ENCODE results near the gene CES1. TPM values are rescaled to one million over a fixed set of nuclear protein-coding genes. Genes with fewer than 3 reads are reported as not detected.

CES1 gene
- total and polyA plus RNA-seq, 2 of the 8 experiments (the other 6 are each of a cell fraction or from before 2014, with no cell fraction given) = 0.91 to 1.2 TPM

DNA sequence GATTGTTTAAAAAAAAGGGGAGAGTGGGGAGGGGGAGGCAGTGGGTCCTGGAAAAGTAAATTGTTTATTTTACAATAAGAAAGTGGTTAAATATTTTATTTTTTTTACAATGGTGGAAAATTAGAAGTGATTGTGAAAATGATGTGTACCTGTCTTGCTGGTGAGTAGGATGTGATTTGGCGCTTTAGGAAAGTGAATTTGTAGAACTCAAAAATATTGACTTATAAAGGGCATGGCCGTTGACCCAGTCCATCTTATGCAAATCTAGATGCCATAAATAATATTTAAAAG lies 10.2 kb upstream of the CES1 start:
- Histone ChIP-seq H2AK5ac (ENCODE audit: low read depth, low read length) (no peak overlapping the region), H3K27me3 (replicated peaks in 1 of 4; ENCODE audit: control insufficient read depth in 3 of 4, extremely low read depth in 1 of 4, insufficient read depth in 3 of 4, low read length in 3 of 4) (no peaks in the 10 kb centered on the region), H3K56ac (replicated peaks; ENCODE audit: insufficient read length, low read depth, low read length) (no peak overlapping the region), H3K9ac (replicated peaks in 1 of 4; ENCODE audit: extremely low read depth in 1 of 4, low read depth in 3 of 4, low read length in 3 of 4) (no peak overlapping the region), H3K18ac (ENCODE audit: extremely low read depth, low read length) (no peak overlapping the region), H3K9me3 (ENCODE audit: insufficient read depth in 2 of 2, low read depth in 1 of 2, low read length in 1 of 2) (no peaks in the 10 kb centered on the region), H3K27ac (ENCODE audit: low read depth, low read length) (no peak overlapping the region), H3K4me1 (replicated peaks in 1 of 4; ENCODE audit: control insufficient read depth in 3 of 4, insufficient read depth in 4 of 4, low read length in 3 of 4) (no peaks in the 10 kb centered on the region), H3K14ac (ENCODE audit: insufficient read length) (no peak overlapping the region), H3K23me2 (ENCODE audit: low read depth, low read length) (no peaks in the 10 kb centered on the region), H4K91ac (replicated peaks; ENCODE audit: insufficient read length, low read length) (no peak overlapping the region), H2BK5ac (ENCODE audit: low read depth, low read length) (no peak overlapping the region), H3K23ac (ENCODE audit: insufficient read length) (no peak overlapping the region), H3K4ac (replicated peaks; ENCODE audit: insufficient read length, low read depth, low read length) (no peak overlapping the region), H2BK120ac (replicated peaks; ENCODE audit: low read depth, low read length) (no peak overlapping the region), H4K5ac (ENCODE audit: insufficient read length, low read depth, low read length) (no peak overlapping the region), H3K79me2 (ENCODE audit: control insufficient read depth in 1 of 2, insufficient read depth in 2 of 2, low read length in 2 of 2) (no peaks in the 10 kb centered on the region), H3K4me2 (ENCODE audit: insufficient read depth in 1 of 2, low read depth in 2 of 2, low read length in 2 of 2) (no peak overlapping the region), H3K36me3 (ENCODE audit: control insufficient read depth in 2 of 4, insufficient read depth in 4 of 4, low read length in 3 of 4) (no peaks in the 10 kb centered on the region), H4K20me1 (replicated peaks in 1 of 2; ENCODE audit: control insufficient read depth in 1 of 2, insufficient read depth in 2 of 2, low read length in 2 of 2) (no peaks in the 10 kb centered on the region), H4K8ac (ENCODE audit: extremely low read depth, insufficient read depth, low read length) (no peak overlapping the region), H2BK12ac (ENCODE audit: low read depth, low read length) (no peak overlapping the region), H3K79me1 (ENCODE audit: low read depth, low read length) (no peaks in the 10 kb centered on the region), H2BK20ac (ENCODE audit: low read length) (no peak overlapping the region), H2AFZ (ENCODE audit: low read length) (no peak overlapping the region), H3K4me3 (ENCODE audit: extremely low read depth in 1 of 4, insufficient read depth in 2 of 4, low read depth in 3 of 4, low read length in 4 of 4) (no peak overlapping the region), H2BK15ac (ENCODE audit: low read length) (no peak overlapping the region)
- ChIA-PET CTCF (ENCODE audit: partially characterized antibody) (interaction anchor here (1.0 to 4.4 kb wide), 2 partner anchors 137 to 378 kb away, joined by 4 to 27 read pairs; no protein-coding TSS in a partner anchor), POLR2A (ENCODE audit: partially characterized antibody) (no interaction called here)
- WGBS, 2 experiments (ENCODE audit: extremely low coverage in 1 of 2, insufficient coverage in 1 of 2, insufficient read length in 1 of 2, insufficient replicate concordance in 2 of 2, low coverage in 1 of 2, low lambda C conversion rate in 2 of 2, missing lambda C conversion rate in 1 of 2) = 57% methylated on average over 2 of the region's 2 CpGs; no CpG with 5 or more reads in 1 of the 2 experiments
- no peak for DNase-seq (ENCODE audit: low read depth in 1 of 2, low spot score in 2 of 2)
- no peak for FAIRE-seq
- TF ChIP-seq SIX5 (IDR thresholded peaks at IDR 0.05; ENCODE audit: low read depth, low read length) (no peak), HDAC2 (IDR thresholded peaks at IDR 0.05; ENCODE audit: borderline replicate concordance in 1 of 2, low read depth in 2 of 2, low read length in 2 of 2) (no peak), NANOG (IDR thresholded peaks at IDR 0.05; ENCODE audit: insufficient read depth, low read depth, low read length, poor library complexity, severe bottlenecking) (no peak), HDAC6 (IDR thresholded peaks at IDR 0.05; ENCODE audit: low read depth, low read length) (no peak), NRF1 (IDR thresholded peaks at IDR 0.05; ENCODE audit: low read depth, low read length) (no peak), MAFK (IDR thresholded peaks at IDR 0.05; ENCODE audit: low read depth, low read length) (no peak), EP300 (IDR thresholded peaks at IDR 0.05; ENCODE audit: borderline replicate concordance in 1 of 2, low read depth in 2 of 2, low read length in 2 of 2) (no peak), CBX5 (IDR thresholded peaks at IDR 0.05; ENCODE audit: low read depth, low read length) (no peak), SIN3A (conservative IDR thresholded peaks at IDR 0.05 in 1 of 2, IDR thresholded peaks at IDR 0.05 in 1 of 2; ENCODE audit: low read depth in 1 of 2, low read length in 2 of 2) (no peak), TEAD4 (IDR thresholded peaks at IDR 0.05; ENCODE audit: low read depth, low read length) (no peak)
- TF ChIP-seq, protein P1, sequence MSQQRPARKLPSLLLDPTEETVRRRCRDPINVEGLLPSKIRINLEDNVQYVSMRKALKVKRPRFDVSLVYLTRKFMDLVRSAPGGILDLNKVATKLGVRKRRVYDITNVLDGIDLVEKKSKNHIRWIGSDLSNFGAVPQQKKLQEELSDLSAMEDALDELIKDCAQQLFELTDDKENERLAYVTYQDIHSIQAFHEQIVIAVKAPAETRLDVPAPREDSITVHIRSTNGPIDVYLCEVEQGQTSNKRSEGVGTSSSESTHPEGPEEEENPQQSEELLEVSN (IDR thresholded peaks at IDR 0.05) = no peak

Measured in H1 (cell line).